ENCODE results near the gene SLC7A8. TPM values are rescaled to one million over a fixed set of nuclear protein-coding genes. Genes with fewer than 3 reads are reported as not detected.

SLC7A8 gene
- total and polyA plus RNA-seq, 10 of the 15 experiments (the other 5 are each of a cell fraction or from before 2014, with no cell fraction given) = 0.06 to 0.28 (median 0.21) TPM; not detected in 7

DNA sequence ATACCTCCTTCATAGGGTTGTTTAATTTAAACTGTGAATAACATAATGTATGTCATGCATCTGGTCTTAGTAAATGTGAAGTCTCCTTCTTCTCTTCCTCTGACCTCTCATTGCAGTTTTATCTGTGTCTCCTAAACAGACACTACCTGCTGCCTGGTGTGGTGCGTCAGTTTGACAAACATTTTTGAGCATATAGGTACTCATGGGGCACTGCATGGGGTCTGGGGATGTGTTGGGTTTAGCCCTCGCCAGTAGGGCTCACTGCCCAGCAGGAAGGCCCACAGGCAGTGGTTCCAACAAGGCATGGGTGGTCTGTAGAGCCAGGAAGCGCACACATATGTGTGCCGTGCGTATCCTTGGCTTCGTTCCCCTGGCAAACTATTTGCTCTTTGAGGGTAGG lies 61.4 kb downstream of the SLC7A8 start (continued):
- no peak for TF ChIP-seq PRDM15 (CRISPR knock-in tag; IDR thresholded peaks at IDR 0.05)
- no peak for TF ChIP-seq EP300 (IDR thresholded peaks at IDR 0.05; ENCODE audit: borderline replicate concordance in 1 of 2, control insufficient read depth in 1 of 2, low read depth in 2 of 2, low read length in 2 of 2)
- no peak for TF ChIP-seq BHLHE40 (IDR thresholded peaks at IDR 0.05; ENCODE audit: borderline replicate concordance in 1 of 2, low read depth in 2 of 2, low read length in 1 of 2)
- TF ChIP-seq KLF5 (IDR thresholded peaks at IDR 0.05; ENCODE audit: partially characterized antibody) = no peak
- no peak for TF ChIP-seq YBX1 (IDR thresholded peaks at IDR 0.05)
- TF ChIP-seq POLR2AphosphoS2 (IDR thresholded peaks at IDR 0.05; ENCODE audit: low read depth, low read length) = no peak
- no peak for TF ChIP-seq SPI1 (IDR thresholded peaks at IDR 0.05; ENCODE audit: borderline replicate concordance, insufficient read depth, low read depth, low read length)
- TF ChIP-seq CREM (IDR thresholded peaks at IDR 0.05; ENCODE audit: low read depth) = no peak

All from GM12878 (cell line).